Activated naive CD8-positive, alpha-beta T cell treated with anti-CD3 and anti-CD28 coated beads, Interleukin-2, amount 50 U/mL, for 16 hours (primary cell): ENCODE measurements around the gene JAK1.
A peak's percentile ranks its signal among the peaks of the same experiment; 100 is the strongest.

ENCODE experiments used
- DNase-seq: peaks from one replicate; pipeline ENCODE4 v3.0.0-alpha.2; 2020; ENCODE audit warnings: low read depth, low spot score

The JAK1 gene

DNA sequence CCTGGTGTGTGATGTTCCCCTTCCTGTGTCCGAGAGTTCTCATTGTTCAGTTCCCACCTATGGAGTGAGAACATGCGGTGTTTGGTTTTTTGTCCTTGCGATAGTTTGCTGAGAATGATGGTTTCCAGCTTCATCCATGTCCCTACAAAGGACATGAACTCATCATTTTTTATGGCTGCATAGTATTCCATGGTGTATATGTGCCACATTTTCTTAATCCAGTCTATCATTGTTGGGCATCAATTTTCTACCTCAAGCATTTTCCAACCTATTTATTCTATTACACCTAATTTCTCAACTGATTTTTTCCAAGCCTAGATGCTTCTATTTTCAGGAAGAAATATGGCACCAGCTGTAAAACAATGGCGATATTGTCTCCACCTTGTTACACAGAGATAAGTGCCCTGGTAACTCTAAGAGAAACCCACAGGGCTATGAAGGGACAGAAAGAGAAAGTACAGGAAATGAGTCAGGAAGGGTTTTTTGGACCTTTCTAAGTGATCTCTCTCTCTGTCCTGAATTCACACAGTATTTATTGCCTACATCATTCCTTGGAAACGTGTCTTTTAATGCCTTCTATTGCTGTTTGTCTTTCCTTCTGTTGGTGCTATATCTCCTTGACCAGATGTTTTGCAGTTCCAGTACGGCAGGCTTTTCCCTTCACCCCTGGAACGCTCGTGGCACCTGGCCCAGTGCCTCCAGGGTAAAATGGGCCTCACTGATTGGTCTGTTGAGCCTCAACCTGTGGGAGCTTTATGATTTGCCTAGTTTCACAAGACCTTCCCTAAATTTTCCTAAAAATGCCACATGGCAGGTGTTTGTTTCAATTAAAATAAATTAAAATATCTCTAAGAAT is 14.6 kb upstream of the JAK1 start:
- DNase-seq = no peak

DNA sequence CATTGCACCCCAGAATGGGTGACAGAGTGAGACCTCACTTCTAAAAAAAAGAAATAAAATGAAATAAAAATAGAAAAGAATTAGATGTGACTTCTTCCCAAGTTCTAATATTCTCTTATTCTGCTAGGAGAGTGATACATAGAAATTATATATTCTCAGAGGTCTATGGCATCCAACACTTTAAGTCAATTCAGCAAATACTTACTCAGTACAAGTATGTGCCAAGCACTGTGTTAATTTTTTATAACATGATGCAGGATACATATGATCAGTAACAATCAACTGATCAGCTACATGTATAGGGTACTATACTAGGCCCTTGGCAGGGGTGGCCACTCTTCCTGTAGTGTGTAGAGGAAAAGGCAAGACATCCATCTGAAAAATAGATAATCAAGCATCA is 13.0 kb upstream of the JAK1 start:
- DNase-seq = no peak

DNA sequence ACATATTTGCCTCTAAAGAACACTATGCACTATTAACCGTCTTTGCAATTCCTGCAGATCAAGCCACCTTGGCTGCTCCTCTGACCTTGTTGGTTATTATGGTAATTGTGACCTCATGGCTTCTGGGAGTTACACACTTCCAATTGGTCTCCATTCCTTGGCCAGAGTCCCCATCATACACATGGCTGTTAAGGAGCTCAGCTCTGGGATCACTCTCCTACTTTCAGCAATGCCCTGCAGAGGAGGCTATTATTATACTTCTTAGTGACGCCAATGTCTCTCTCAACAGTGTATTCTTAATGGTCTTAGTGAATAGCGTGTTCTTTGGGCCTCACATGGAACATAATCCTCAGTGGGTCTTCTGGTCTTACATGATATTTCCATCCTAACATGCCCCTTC is 10.0 kb upstream of the JAK1 start:
- no peak for DNase-seq

DNA sequence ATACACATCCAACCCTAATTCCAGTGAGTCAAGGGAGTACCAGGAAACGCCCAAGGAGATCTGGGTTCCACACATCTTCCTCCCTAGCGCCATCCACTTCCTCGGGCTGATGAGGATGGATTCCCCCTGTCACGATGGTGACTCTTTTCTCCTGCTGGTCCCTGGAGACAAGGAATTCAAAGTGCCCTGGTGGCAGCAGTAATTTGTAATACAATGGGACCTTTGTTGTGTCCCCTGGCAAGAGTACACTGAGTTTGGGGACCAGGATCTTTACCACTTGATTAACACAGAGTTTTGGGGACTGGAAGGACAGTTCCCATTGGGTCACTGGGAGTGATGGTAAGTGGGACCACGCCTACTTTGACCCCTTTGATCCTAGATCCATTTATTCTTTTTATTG is 9.4 kb upstream of the JAK1 start:
- DNase-seq = no peak

DNA sequence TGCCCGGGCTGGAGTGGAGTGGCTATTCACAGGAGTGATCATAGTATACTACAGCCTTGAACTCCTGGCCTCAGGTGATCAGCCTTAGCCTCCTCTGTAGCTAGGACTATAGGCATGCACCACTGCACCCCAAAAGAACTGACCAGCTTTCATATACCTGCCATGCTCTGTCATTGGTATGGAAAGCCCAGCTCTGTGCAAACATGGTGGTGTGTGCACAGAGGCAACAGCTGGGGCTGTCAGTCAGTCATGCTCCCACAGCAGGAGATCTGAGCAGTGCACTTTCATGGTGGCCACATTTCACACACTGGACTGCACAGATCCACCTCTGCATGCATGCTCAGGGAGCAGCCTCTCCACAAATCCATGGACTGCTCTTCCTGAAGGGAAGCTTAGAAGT is 8.8 kb upstream of the JAK1 start:
- DNase-seq = no peak

DNA sequence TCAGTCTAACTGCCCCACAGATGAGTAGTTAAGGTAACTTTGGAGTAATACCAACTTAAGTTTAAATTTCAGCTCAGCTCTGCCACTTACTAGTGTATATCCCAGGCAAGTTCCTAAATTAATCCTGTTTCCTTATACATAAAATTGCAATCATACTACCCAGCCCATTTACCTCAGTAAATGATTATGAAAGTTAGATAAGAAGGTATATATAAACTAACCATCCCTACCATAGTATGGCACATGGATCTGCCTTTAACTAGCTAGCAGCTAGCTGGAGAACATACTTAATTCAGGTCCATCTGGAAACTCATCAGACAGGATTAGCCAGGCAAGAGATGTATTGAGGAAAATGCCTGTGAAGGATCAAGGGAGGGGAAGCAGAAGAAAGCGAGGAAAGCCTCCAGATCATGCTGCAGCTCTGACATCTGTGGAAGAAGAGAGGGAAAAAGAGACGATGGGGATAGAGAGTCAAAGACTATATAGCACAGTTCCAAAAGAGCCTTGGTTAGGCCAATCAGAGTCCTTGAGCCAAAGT is 8.0 kb upstream of the JAK1 start:
- DNase-seq = no peak

DNA sequence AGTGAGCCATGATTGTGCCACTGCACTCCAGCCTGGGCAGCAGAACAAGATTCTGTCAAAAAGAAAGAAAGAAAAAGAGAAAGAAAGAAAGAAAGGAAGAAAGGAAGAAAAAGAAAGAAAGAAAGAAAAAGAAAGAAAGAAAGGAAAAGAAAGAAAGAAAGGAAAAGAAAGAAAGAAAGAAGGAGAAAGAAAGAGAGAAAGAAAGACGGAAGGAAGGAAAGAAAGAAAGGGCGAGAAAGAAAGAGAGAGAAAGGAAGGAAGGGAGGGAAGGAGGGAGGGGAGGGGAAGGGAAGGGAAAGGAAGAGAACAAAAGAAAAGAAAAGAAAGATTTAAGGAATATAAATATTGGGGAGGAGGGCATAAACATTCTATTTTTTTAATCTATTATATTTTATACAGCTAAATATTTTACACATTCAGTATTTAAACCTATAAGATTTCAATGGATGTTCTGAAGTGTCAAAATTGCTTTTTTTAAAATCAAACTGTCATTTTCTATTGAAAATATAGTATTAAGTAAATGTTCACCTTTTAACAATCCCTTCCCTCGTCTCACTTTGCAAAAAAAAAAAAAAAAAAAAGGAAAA is 6.8 kb upstream of the JAK1 start:
- no peak for DNase-seq

DNA sequence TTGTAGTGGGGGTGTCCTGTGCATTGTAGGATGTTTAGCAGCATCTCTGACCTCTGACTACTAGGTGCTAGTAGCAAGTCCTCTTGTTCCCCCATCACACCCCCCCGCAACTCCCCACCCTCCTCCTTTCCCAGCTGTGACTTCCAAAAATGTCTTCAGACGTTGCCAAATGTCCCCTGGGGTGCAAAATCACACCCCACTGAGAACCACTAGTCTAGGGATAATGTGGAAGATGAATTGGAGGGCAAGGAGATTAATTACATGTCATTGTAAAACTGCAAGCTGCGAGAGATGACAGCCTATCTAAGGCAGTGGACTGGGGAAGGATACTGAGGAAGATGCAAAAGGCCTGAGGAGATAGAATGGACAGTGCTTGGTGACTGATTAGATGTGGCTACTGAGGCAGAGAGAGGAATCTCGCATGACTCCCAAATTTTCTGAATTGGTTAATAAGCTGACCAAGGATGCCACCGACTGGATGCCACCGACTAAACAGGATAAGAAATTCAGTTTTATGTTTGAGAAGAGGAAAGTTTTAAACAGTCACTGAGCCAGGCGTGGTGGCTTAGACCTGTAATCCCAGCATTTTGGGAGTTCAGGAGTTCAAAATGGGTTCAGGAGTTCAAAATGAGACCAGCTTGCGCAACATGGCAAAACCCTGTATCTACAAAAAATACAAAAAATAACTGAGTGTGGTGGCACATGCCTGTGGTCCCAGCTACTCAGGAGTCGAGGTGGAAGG is 3.1 kb upstream of the JAK1 start:
- no peak for DNase-seq

DNA sequence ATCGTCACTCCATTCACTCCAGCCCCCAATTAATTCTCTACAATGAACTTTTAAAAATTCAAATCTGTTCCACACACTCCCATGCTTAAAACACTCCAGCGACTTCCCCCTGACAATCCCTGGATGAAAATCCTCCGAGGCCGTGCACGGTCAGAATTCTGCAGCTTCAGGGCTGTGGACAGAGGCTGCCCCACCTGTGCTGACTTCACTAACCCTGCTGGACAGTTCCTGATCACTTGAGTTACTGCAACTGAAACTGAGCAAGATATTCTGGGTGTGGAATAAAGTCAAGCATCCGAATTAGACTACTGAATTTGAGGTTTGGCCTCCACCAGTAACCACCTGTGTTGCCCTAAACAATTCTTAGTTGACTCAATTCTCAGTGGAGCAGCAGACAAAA is 1.0 kb upstream of the JAK1 start:
- DNase-seq = no peak

DNA sequence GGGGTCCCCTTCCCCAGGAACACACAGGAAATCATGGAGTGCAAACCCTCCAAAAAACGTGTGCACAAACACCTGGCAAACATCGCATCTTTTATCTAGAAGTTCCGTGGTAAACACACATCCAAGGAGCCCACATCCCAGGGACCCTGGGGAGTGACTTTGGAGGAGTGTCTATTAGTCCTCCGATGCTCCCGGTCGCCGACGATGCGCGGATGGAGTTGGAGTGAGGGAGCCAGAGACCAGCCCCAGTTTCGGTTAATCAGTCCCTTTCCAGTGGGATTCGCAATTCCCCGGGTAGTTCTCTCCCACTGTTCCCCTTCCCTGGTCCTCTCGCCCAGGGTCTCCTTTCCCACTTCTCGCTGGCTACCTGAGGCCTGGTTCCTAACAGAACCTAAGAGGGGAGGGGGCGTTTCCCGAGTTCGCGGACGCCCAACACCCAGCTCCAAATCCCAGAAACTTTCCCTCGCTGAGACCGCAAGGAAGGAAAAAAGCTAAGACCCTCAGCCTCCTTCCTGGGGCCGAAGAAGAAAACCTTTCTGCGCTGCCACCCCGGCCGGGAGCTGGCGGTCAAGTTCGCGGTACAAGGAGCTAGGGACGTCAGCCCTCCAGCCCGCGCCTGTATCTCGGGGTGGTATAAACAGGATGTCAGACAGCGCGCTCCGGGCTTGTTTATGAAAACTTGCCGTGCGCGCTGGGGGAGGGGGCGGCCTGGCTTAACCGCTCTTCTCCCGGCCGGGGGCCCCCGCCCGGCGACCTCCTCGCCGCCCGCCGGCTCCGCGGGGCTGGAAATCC is 787 bp downstream of the JAK1 start:
- peak; percentile 39 for DNase-seq

DNA sequence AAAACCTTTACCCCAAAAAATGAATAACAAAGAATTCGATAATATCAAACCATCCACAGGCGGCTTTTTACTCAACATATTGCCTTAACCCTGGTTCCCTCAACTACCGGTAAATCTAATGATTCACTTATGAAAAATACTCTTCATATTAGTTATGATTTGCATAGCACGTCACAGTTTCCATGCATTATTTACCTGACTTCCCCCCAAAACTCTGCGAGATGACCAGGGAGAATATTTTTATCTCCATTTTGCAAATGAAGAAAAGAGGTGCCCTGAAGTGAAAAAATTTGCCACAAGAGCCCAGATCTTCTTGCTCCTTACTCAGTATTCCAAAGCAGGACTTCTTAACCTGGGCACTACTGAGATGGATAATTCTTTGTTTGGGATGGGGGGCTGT is 2.9 kb downstream of the JAK1 start:
- DNase-seq = no peak

DNA sequence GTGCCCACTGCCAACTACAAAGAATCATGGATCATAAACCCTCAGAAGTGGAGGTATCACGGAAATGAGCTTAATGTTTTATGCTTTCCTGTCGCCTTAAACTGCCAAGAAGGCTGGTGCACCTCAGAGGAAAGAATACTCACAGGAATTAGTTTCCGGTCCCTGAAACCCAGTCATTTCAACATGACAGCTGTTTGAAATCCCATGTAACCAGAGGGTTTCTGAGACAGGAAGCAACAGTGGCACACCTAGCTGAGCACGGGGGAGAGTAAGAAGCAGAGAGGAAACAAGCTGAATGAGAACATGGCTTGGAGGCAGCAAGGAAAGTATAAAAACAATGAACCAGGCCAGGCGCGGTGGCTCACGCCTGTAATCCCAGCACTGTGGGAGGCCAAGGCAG is 3.9 kb downstream of the JAK1 start:
- no peak for DNase-seq

DNA sequence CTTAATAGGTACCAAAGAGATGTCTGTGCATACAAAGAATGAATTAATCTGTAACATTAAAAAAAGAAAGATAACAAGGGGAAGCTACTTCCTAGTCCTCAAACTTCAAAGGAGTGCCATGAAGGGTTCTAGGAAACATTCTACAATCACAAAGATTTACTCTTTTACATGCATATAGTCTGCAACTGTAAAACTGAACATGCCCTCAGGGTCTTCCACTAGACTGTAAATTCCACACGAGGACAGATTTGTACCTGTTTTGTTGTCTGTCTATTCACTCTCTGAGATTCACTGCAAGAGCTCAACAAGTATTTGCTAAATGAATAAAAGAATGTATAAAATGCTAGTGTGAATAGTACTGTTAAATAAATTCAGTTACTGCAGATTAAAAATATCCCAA is 4.4 kb downstream of the JAK1 start:
- DNase-seq = no peak

DNA sequence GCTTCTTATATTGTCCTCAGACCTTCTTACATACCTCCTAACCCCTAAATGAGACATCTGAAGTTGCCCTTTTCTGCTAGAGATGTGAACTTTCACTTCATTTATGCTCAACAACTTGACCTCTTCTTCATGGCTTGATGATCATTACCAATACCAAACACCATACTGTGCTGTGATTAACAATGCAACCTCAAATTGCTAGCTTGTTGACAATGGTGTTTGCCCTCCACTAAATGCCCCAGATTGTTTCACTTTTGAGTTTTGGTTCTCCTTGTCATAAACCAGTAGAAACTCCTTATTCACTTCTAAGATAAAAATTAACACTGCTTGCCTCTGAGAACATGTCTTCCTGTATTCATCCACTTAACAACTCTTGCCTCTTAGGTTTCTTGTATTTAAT is 5.6 kb downstream of the JAK1 start:
- DNase-seq = no peak

DNA sequence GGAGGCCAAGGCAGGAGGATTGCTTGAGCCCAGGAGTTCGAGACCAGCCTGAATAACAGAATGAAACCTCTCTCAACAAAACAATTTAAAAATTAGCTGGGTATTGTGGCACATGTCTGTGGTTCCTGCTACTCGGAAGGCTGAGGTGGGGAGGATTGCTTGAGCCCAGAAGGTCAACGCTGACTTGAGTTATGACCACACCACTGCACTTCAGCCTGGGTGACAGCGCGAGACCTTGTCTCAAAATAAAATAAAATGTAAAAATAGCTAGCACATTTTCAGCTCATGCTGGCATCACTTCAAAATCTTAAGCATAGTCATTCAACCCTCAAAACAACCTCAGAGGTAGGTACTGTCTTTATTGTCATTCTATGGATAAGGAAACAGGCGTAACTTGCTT is 6.4 kb downstream of the JAK1 start:
- DNase-seq = no peak

DNA sequence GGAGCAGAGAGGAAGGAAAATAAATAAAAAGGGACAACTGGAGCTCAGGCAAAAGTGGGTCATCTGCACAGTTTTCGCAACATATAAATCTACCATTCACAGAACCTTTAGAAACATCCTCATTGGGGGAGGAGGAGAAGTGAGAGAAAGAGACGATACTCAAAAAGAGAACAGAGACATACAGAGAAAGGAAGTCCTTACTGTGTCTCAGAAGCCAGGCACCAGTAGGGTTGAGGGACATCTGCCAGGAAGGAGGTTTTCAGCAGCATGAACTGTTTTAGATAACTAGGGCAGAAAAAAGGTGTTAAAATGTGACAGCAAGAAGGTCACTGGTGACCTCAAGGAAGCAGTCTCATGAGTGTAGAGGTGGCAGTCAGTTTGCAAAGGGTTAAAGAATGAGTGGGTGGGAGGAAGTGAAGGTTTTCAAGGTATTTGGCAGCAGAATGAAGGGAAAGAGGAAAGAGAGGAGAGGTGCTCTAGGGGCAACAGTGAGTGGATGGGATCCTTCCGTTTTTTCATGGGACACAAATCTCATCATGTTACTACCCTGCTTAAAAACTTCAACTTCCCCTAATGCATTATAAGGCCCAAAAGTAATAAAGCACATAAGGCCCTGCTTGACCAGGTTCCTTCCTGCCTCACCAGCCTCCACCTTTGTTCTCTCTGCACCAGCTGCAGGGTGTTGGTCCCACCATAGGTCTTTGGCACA is 9.5 kb downstream of the JAK1 start:
- no peak for DNase-seq

DNA sequence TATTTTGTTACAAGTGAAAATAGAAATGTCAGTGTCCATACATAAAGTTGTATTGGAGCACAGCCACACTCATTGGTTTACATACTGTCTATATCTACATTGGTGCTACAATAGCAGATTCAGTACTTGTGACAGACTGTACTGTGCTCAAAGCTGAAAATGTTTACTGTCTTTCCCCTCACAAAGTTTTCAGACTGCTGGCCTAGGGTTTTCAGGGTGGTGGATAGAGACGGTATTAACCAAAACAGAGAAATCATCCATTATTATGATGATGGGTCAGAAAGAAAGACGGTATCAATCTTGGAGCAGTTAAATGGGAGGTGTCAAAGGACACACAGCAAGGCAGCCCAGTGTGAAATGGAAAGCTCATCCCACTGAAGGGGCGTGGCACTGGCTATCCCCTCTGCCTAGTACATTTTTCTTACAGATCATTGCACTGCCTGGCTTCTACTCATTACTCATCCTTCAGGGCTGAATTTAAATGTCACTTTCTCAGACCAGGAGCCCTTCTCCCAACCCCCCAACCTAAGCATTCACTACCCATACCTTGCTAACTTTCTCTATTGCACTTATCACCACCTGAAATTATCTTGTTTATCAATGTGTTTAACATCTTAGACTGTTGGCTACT is 10.2 kb downstream of the JAK1 start:
- DNase-seq = no peak

DNA sequence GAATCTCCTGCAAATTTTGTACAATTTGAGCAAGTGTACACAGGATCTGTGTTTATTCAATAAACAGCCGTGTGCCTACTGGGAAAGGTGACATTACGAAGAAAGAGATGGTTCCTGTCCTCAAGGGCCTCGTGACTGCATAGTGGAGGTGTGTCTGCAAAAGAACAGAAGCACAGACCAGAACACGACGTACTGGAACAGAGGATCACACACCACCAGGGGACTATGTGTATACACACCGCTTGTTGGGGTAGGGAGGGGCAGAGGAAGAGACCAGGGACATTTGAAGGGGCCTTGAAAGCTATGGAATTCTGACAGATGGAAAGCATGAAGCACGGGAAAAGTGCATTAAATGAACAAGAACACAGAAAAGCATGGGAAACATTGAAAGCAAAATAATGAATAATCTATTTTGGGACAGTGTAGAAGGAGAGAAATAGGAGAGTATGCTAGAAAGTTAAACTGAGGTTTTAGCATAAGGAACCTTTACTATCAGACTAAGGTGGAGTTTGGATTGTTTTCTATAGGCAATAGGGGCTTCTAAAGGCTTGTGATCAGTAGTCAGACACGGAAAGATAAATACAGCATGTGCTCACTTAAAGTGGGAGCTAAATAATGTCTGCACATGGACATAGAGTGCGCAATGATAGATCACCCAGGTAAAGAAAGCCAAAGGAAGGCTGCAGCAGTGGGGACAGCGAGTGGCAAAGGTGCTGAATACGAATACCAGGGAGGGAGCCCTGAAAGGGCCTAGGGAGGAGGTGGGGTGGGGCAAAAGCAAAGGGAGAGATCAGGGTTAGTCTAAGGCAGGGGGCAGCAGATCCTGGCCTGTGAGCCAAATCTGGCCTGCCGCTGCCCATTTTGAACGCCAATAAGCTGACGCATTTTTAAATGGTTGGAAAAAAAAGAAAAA is 11.0 kb downstream of the JAK1 start:
- DNase-seq = no peak

DNA sequence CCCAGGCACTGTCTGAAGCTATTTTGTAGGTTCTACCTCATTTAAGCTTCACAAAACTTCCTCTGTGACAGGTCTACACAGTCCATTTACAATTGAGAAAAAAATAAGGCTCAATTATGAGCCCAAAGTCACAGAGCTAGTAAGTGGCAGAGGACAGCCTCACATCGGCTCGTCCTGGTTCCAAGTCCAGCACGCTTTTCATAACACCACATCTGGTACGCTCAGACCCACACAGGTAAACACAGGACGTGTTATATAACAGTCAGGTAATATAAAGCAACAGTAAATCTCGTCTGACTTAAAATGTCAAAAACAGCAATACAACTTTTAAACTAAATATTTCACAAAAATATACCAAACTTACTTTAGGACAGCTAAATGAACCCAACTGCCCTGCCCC is 13.1 kb downstream of the JAK1 start:
- DNase-seq = no peak
